GM19193 (cell line): ENCODE data around the gene SEMA3B.

Source experiments
- POLR2A ChIP-seq: IDR thresholded peaks from 4 replicates; pipeline ENCODE4 v1.6.1; 2011; ENCODE audit not compliant: insufficient read depth, insufficient read length; ENCODE audit errors: extremely low read depth

SEMA3B gene

DNA sequence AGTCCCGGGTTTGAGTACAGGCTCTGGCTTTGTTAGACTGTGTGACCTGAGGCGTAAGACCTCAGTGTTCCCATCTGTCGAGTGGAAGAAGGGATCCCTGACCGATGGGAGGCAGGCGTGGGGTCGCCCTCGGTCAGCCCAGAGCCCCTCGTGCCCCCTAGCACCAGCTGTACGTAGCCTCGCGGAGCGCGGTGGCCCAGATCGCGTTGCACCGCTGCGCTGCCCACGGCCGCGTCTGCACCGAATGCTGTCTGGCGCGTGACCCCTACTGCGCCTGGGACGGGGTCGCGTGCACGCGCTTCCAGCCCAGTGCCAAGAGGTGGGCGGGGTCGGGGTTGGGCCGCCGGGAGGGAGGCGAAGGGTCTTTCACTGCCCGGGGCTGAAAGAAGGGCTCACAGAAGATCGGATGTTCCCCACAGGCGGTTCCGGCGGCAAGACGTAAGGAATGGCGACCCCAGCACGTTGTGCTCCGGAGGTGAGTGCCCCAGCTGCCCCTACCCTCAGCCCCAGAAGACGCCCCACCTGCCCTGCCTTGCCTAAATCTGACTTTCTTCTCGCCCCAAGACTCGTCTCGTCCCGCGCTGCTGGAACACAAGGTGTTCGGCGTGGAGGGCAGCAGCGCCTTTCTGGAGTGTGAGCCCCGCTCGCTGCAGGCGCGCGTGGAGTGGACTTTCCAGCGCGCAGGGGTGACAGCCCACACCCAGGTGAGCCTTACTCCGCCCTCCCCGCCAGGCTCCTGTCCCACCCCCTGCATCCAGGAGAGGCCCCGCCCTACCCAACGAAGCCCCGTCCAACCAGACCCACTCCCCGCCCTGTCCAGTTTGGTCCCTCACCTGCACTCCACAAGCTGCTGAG lies 6.4 kb downstream of the SEMA3B start:
- no peak for TF ChIP-seq POLR2A

DNA sequence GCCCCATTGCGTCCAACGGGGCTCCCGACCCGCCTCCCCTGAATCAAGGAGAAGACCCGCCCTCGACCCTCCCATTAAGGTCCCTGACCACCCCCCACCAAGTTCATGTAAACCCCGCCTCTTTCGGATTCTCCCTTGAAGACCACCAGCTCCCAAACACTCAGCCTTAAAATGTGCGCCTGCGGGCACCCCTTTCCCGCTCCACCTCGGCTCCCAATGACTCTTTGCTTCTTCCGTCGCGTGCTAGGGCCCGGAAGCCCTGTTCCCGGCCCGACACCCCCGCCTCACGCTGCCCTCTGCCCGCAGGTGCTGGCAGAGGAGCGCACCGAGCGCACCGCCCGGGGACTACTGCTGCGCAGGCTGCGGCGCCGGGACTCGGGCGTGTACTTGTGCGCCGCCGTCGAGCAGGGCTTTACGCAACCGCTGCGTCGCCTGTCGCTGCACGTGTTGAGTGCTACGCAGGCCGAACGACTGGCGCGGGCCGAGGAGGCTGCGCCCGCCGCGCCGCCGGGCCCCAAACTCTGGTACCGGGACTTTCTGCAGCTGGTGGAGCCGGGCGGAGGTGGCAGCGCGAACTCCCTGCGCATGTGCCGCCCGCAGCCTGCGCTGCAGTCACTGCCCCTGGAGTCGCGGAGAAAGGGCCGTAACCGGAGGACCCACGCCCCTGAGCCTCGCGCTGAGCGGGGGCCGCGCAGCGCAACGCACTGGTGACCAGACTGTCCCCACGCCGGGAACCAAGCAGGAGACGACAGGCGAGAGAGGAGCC lies 7.2 kb downstream of the SEMA3B start:
- no peak for TF ChIP-seq POLR2A

DNA sequence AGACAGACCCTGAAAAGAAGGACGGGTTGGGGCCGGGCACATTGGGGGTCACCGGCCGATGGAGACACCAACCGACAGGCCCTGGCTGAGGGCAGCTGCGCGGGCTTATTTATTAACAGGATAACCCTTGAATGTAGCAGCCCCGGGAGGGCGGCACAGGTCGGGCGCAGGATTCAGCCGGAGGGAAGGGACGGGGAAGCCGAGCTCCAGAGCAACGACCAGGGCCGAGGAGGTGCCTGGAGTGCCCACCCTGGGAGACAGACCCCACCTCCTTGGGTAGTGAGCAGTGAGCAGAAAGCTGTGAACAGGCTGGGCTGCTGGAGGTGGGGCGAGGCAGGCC lies 7.8 kb downstream of the SEMA3B start:
- no peak for TF ChIP-seq POLR2A

DNA sequence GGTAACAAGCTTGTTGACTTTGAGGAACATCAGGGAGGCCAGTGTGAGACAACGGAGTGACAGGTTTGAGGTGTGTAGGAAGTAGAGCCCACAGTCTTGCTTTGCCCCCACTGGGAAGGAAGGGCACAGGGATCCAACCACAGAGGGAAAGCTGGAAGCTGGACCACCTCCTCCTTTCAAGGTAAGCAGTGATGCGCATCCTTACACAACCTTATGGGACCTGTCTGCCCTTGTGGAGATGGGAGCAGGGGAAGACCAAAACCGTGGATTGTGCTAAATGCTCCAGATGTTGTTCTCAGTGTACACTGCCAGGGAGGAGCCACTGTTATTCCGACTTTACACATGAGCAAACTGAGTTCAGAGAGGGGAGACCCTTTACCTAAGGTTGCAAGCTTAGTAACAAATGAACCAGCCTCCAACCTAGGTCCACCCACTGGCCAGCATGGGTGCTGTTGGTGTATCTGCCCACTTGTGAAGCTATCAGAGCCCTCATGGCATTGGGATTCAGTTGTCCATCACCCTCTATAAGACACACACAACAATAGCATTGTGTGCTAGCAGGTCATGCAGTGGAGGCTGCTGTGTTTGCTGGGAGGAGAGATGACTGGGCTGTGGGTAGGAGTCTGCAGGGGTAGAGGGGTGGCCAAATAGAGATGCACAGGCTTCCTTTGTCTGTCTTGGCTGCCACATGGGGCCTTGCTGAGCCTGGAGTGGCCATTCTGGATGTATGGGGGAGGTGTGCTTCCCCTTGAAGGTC lies 9.4 kb downstream of the SEMA3B start:
- TF ChIP-seq POLR2A, result no peak

DNA sequence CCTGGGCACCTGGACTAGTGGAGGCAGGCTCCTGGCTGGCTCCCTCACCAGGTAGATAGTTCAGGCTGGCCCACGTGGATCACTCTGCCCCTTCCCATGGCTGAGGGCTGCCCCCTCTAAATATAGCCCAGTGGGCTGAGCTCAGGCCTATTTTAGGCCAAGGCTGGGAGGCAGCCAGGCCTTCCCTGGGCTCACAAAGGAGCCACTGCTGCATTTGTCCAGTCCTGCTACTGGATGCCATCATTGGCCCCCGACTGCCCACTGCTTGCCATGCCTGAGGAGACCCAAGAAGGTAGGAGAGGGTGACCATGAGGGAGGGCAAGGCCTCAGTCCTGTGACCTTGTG lies 9.9 kb downstream of the SEMA3B start, which contains the start of gene LSMEM2:
Gene LSMEM2 (plus strand): TSS at position 208 of the 345 bp plus-strand sequence. CDS start 27 bp downstream, at position 235.
- no peak for TF ChIP-seq POLR2A

DNA sequence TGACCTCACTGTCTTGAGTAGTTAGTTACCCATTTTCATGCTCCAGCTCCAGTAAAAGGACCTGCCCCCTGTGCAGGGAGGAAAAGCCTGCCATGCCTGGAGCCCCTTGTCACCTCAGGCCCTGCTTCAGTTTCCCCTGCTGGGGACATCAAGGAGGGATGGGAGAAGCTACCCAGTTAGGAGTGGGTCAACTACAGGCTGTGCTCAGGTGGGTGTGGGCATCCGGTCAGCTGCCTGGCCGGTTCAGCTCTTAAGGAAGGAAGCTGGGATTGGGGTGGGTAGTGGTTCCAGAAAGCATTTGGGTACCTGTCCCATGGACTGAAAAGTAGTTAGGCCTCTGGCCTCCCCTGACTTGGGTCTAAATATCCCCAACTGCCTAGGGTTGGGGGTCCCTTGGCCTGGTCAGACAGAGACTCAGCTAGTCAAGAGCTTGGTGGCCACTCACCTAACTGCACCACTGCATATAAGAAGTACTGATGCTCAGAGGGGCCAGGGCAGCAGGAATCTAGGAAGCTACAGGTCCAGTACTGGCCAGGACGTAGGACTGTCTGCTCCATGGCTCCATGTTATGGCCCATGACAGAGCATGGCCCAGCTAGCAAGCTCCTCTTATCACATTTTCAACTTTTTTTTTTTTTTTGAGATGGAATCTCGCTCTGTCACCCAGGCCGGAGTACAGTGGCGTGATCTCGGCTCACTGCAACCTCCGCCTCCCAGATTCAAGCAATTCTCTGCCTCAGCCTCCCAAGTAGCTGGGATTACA lies 10.5 kb downstream of the SEMA3B start:
- TF ChIP-seq POLR2A, result no peak

DNA sequence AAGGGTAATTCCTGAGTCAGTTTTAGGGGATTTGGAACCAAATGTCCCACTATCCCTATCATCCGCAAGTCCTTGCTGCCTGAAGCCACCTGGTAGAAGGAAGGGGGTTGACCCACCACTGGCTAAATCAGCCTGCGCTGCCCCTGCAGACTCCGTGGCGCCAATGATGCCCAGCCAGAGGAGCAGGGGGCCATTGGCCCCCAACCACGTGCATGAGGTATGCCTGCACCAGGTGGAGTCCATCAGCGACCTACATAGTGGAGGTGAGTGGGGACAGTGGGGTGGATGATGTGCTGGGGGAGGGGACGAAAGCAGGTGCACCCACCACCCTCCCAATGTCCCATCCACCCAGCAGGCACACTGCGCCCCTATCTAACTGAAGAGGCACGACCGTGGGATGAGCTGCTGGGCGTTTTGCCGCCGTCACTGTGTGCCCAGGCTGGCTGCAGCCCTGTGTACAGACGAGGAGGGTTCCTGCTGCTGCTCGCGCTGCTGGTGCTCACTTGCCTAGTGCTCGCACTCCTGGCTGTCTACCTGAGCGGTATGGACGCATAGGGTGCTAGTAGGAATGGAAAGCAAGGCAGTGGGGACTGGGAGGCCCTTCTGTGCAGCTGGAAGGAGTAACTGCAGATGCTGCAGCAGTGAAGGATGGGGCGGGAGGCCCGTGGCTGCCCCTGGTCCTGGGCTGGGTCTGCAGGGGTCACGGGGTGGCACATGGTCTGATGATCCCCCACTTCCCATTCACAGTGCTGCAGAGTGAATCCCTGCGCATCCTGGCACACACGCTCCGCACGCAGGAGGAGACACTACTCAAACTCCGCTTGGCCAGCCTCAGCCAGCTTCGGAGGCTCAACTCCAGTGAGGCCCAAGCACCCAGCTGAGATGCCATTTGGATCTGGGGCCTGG lies 17.6 kb downstream of the SEMA3B start:
- no peak for TF ChIP-seq POLR2A

DNA sequence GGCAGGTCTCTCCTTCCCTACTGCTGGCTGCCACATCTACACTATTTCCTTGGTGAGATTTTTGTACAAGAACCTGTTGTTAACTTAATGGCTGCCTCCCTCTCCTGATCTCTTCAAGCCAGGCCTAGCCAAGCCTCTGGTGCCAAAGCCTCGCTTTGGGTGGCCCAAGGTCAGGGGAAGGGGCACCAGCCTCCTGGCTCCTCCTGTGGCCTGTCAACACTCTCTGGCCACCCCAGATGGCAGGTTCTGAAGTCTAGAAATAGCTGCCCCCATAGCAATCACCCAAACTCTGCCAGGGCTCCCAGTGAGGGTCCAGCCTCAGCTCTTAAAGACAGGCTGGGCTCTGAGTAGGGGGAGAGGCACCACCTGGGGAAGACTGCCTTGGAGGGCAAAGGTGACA lies 18.3 kb downstream of the SEMA3B start:
- no peak for TF ChIP-seq POLR2A

DNA sequence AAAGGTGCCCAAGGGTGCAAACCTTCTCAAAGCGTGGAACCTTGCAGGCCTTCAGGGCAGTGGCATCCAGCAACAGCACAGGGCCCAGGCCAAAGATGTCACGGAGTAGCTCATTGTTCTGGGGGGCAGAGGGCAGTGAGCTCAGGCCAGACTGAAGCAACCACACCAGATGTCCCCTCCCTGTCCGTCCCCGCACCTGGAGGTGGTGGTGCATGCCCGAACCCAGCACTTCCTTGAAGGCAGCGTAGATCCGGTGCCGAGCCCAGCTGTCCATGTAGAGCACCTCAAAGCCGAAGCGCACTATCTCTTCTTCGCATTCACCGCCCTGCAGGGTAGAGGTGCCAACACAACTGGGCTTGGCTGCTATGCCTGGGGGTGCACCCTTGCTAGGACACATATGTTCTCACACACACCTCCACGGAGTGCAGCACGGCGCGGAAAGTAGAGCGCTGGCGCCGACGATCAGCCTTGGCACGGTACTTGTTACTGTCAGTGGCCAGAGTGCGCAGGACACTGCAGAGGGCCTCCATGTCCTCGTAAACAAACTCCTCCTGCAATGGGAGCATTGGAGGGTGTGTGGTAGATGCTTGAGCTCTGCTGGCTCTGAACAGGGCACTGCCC lies 19.6 kb downstream of the SEMA3B start:
- no peak for TF ChIP-seq POLR2A

DNA sequence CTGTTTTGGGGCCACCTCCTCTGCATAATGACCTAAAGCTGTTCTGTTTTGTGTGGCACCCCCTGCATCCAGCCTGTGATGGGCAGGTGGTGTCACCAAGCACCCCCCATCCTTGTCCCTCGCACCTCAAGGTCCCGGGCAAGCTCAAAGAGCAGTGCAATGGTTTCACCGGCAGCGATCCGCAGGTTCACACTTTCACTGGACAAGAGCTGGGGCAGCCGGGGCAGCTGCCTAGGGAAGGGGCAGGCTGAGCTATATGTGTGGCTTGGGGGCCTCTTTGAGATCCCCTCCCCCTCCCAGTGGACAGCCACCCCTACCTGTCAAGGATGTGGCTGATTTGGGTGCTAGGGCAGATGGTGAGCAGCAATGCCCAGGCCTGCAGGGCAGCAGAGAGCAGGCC lies 20.2 kb downstream of the SEMA3B start:
- no peak for TF ChIP-seq POLR2A

DNA sequence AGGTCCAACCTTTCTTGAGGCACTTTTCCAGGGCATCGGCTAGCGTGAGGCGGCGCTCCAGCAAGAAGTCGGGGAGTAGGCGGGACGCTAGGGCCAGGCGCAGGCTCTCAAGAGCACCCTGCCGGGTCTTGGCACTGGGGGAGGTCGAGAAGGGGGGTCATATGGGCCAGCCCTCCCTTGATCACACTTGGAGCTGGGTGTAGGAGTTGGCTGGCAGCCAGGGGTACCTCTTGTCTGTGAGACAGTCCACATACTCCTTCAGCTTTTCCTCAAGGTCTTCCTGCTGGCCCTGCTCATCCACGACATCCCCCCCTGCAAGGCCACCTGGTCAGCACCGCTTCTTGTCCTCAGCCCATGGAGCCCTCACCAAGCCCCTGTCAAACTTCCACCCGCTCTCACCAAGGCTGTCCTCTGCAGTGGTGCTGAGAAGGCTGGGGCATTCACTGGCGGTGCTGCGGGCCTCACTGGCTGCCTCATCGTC lies 21.3 kb downstream of the SEMA3B start:
- TF ChIP-seq POLR2A, result no peak

DNA sequence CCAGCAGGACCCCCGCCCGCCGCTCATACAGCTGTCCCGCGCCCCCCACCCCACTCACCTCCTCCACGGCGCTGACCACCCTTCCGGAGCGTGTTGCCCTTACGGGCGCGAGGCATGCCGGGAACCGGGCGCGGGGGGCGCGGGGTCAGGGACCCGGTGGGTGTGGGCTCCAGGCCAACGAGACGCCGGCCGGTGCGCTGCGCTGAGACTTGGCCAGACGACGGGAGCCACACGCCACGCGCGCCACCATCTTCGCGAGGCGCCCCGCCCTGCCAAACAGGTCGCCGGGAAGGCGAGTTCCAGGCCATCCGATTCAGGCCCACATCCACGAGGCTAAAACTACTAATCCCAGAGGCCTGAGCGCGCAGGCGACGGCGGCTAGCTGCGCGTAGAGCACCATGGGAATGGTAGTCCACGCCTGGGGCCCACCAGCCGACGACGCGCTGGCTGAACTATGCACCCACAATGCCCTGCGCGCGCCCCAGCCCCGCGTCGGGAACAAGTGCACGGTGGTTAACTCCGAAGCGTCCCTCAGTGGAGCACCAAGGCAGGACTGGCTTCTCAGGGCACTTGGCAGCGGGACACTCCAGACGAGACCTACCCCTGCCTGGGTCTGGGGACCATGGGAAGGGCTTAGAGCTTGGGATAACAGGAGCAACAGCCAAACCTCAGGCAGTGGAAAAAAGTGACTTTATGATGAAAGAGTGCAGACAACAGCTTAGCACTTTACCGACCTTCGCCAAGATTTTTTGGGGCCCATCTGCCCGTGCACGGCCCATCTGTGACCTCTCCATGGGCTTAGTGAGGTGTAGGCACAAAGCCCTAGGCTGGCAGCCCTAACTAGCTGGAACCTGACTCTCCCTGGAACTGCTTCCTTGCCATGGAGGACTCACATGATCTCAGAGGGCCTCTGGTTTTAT lies 23.5 kb downstream of the SEMA3B start, which contains the start of gene IFRD2:
Gene IFRD2 (minus strand): TSS at position 271 of the 920 bp plus-strand sequence. CDS start 155 bp downstream, at position 116.
- TF ChIP-seq POLR2A, result peak; percentile 75
